Stimulated activated CD4-positive, alpha-beta T cell treated with anti-CD3 and anti-CD28 coated beads, Interleukin-2, amount 100 ng/mL, for 24 hours (primary cell): ENCODE results near the gene FOLR2.

Experiments
- DNase-seq, 2 donors: peaks; one replicate each; pipeline ENCODE4 v3.0.0-alpha.2; 2020

Gene FOLR2

GRCh38 chr11:72230764-72231365 lies 14.3 kb downstream of the FOLR2 start:
- no peak for DNase-seq

GRCh38 chr11:72231396-72232259 lies 15.0 kb downstream of the FOLR2 start:
- DNase-seq = no peak

GRCh38 chr11:72232260-72233055 lies 15.9 kb downstream of the FOLR2 start:
- DNase-seq = no peak

GRCh38 chr11:72233056-72233772 lies 16.6 kb downstream of the FOLR2 start:
- DNase-seq = peak in 1 of 2 donors; percentile 12

GRCh38 chr11:72233773-72234513 lies 17.3 kb downstream of the FOLR2 start:
- DNase-seq = peak in 1 of 2 donors; percentile 9

GRCh38 chr11:72234514-72234830 lies 17.9 kb downstream of the FOLR2 start:
- DNase-seq = peak in 1 of 2 donors; percentile 4

- DNase-seq = no peak
Observed at GRCh38 chr11:72234920-72235319, 18.3 kb downstream of the FOLR2 start.

- DNase-seq = no peak
Observed at GRCh38 chr11:72235351-72236057, 18.9 kb downstream of the FOLR2 start.

- peak in 1 of 2 donors; percentile 8 for DNase-seq
Observed at GRCh38 chr11:72236083-72236697, 19.6 kb downstream of the FOLR2 start.

- no peak for DNase-seq
Observed at GRCh38 chr11:72236774-72237111, 20.1 kb downstream of the FOLR2 start.

- DNase-seq = no peak
Observed at GRCh38 chr11:72237112-72237931, 20.7 kb downstream of the FOLR2 start.

- DNase-seq = peak; percentile 62 to 64
Observed at GRCh38 chr11:72238040-72238450, 21.5 kb downstream of the FOLR2 start.

- no peak for DNase-seq
Observed at GRCh38 chr11:72238492-72239312, 22.1 kb downstream of the FOLR2 start.

- DNase-seq = peak in 1 of 2 donors; percentile 29
Observed at GRCh38 chr11:72239313-72239848, 22.8 kb downstream of the FOLR2 start.

GRCh38 chr11:72239849-72240460 lies 23.4 kb downstream of the FOLR2 start:
- peak in 1 of 2 donors; percentile 35 for DNase-seq

GRCh38 chr11:72240461-72241290 lies 24.1 kb downstream of the FOLR2 start:
- no peak for DNase-seq

GRCh38 chr11:72241291-72241781 lies 24.7 kb downstream of the FOLR2 start:
- no peak for DNase-seq
